Mammary epithelial cell (primary cell): ENCODE data around the gene RNU7-1.

Experiments
- CTCF ChIP-seq, 2 donors: IDR thresholded peaks in 1 of 2; conservative IDR thresholded peaks in 1 of 2; 2 replicates each; pipeline ENCODE4 v1.5.1; 2011 to 2012; ENCODE audit warnings: inconsistent platforms in 2 of 2, low read length in 2 of 2, mild to moderate bottlenecking in 2 of 2, control low read depth in 1 of 2, low read depth in 1 of 2; ENCODE audit not compliant: insufficient read depth in 1 of 2; ENCODE audit errors: extremely low read depth in 1 of 2
- EZH2 ChIP-seq: IDR thresholded peaks from 2 replicates; pipeline ENCODE4 v1.6.1; 2012; ENCODE audit warnings: low read length, inconsistent platforms, borderline replicate concordance

GRCh38 chr12:6939191-6939540 is 4.5 kb upstream of the RNU7-1 start:
- no peak for TF ChIP-seq CTCF (conservative IDR thresholded peaks at IDR 0.05 in 1 of 2, IDR thresholded peaks at IDR 0.05 in 1 of 2; ENCODE audit: extremely low read depth in 1 of 2, insufficient read depth in 1 of 2, low read depth in 1 of 2, low read length in 2 of 2)
- TF ChIP-seq EZH2 = no peak
